ENCODE measurements around the gene MFN1.

MFN1 gene

DNA sequence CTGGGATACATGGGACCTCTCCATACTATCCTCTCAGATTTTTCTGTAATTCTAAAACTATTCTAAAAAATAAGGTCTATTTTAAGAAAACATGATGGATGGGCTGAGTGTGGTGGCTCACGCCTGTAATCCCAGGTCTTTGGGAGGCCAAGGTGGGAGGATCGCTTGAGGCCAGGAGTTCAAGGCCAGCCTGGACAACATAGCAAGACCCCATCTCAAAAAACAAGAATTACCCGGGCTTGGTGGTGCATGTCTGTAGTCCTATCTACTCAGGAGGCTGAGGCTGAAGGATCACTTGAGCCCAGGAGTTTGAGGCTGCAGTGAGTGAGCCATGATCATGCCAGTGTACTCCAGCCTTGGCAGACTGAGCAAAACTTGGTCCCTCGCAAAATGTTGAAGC, 15.3 kb upstream of the MFN1 start:
- DNase-seq, result no peak
- Histone ChIP-seq H3K27ac (no peak overlapping the region), H3K4me3 (ENCODE audit: low read depth, low read length) (no peak overlapping the region), H3K27me3 (ENCODE audit: insufficient read depth, low read depth, severe bottlenecking) (no peaks in the 10 kb centered on the region), H3K36me3 (peaks cover 90% of the 10 kb centered on the region), H3K9me3 (ENCODE audit: severe bottlenecking) (no peaks in the 10 kb centered on the region)
- TF ChIP-seq, protein P1, sequence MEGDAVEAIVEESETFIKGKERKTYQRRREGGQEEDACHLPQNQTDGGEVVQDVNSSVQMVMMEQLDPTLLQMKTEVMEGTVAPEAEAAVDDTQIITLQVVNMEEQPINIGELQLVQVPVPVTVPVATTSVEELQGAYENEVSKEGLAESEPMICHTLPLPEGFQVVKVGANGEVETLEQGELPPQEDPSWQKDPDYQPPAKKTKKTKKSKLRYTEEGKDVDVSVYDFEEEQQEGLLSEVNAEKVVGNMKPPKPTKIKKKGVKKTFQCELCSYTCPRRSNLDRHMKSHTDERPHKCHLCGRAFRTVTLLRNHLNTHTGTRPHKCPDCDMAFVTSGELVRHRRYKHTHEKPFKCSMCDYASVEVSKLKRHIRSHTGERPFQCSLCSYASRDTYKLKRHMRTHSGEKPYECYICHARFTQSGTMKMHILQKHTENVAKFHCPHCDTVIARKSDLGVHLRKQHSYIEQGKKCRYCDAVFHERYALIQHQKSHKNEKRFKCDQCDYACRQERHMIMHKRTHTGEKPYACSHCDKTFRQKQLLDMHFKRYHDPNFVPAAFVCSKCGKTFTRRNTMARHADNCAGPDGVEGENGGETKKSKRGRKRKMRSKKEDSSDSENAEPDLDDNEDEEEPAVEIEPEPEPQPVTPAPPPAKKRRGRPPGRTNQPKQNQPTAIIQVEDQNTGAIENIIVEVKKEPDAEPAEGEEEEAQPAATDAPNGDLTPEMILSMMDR (IDR thresholded peaks at IDR 0.05; ENCODE audit: low read depth, low read length), result no peak

DNA sequence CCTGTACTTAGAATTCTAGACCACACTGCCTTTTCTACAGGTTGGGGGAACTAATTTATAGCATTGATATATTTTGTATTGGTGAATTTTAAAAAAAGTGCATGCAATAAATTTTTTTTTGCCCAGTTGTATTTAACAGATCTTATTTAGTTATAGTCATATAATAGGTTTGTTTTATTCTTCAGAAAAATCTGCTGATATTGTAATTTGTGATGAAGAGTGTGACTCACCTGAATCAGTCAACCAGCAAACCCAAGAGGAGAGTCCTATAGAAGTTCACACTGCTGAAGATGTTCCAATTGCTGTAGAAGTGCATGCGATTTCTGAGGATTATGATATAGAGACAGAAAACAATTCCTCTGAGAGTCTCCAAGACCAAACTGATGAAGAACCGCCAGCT, 14.4 kb upstream of the MFN1 start:
- H3K36me3 ChIP-seq, result peaks cover 81% of the 10 kb centered on the region
- no peaks in the 10 kb centered on the region for H3K27me3 ChIP-seq (ENCODE audit: insufficient read depth, low read depth, severe bottlenecking)
- H3K27ac ChIP-seq, result no peak overlapping the region
- DNase-seq, result no peak
- H3K9me3 ChIP-seq (ENCODE audit: severe bottlenecking), result no peaks in the 10 kb centered on the region
- H3K4me3 ChIP-seq (ENCODE audit: low read depth, low read length), result no peak overlapping the region
- TF ChIP-seq, protein P1 (IDR thresholded peaks at IDR 0.05; ENCODE audit: low read depth, low read length), result no peak

DNA sequence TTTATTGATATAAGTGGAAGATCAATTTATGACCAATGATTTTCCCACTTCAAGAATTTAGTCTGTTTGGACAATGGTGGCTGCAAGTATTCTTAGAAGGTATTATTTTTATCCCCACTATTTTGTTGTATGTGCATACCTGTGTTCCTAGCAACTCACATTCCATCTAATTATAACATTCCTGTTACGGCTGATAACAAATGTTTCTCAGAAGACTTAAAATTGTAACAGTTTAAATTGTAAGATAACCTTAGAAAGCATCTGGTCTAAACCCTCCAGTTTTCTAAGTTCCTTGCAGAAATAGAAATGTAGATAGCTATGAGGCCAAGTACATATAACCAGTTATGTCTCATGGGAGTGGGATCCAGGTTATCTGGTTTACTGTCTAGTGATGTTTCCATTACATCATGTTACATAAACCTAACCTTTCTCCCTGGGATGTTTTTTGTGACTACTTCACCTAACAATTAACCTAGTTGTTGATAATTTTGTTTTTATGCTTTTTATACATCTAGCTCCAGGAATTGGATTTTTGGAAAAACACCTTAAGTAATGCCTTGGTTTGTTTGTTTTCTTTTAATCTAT, 11.1 kb upstream of the MFN1 start:
- DNase-seq, result no peak
- Histone ChIP-seq H3K27me3 (ENCODE audit: insufficient read depth, low read depth, severe bottlenecking) (no peaks in the 10 kb centered on the region), H3K27ac (no peak overlapping the region), H3K36me3 (peaks cover 53% of the 10 kb centered on the region), H3K4me3 (ENCODE audit: low read depth, low read length) (no peak overlapping the region), H3K9me3 (ENCODE audit: severe bottlenecking) (no peaks in the 10 kb centered on the region)
- TF ChIP-seq, protein P1 (IDR thresholded peaks at IDR 0.05; ENCODE audit: low read depth, low read length), result no peak

DNA sequence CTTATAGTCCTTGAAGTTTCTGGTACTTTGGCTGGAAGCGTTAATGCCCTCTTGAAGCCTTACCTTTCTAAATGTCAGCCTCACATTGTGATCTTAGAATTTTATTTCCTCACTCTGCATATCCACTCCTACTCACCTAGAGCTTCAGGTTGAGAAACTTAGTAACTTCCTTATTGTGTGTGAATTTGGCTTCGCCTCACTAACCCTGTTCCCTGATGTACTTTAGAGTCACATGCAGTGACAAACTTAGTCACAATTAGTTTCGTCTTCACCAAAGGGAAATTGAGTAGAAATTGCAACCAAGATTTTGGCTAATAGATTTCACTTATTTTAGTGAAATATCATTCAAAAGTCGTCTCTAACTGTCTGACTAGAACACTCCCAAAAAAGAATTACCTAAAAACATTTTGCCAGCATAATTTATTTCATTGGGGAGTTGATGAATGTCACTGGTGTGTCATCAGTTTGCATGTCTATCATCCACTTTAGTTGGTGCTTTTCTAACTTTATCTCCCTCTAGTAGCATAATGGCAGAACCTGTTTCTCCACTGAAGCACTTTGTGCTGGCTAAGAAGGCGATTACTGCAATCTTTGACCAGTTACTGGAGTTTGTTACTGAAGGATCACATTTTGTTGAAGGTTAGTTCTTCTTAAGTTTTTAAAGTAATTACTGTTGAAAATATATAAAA, 960 bp downstream of the MFN1 start:
- Histone ChIP-seq H3K27ac (no peak overlapping the region), H3K27me3 (ENCODE audit: insufficient read depth, low read depth, severe bottlenecking) (no peaks in the 10 kb centered on the region), H3K9me3 (ENCODE audit: severe bottlenecking) (no peaks in the 10 kb centered on the region), H3K36me3 (peaks cover 31% of the 10 kb centered on the region), H3K4me3 (ENCODE audit: low read depth, low read length) (peak overlapping the region; percentile 92)
- no peak for DNase-seq
- TF ChIP-seq, protein P1 (IDR thresholded peaks at IDR 0.05; ENCODE audit: low read depth, low read length), result no peak

DNA sequence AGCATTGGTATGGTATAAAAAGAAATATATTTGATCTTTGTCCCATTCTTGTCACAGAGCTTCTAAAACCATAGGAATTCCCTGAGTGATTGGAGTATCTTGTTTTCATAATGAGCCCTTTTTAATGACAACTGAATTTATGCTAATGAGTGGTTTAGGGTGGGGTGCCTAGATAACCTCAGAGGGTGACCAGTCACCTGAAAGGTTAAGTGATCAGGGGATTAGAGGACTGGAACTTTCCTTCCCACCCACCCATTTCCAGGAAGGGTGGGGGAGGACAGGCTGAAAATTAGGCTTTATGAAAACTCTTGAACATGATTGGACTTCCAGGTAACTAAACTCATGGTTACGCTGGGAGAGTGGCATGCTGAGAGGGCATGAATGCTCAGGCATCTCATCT, 8.5 kb downstream of the MFN1 start:
- TF ChIP-seq, protein P1 (IDR thresholded peaks at IDR 0.05; ENCODE audit: low read depth, low read length), result no peak
- peaks cover 70% of the 10 kb centered on the region for H3K36me3 ChIP-seq
- H3K4me3 ChIP-seq (ENCODE audit: low read depth, low read length), result no peak overlapping the region
- H3K27me3 ChIP-seq (ENCODE audit: insufficient read depth, low read depth, severe bottlenecking), result no peaks in the 10 kb centered on the region
- H3K9me3 ChIP-seq (ENCODE audit: severe bottlenecking), result no peaks in the 10 kb centered on the region
- no peak for DNase-seq
- H3K27ac ChIP-seq, result no peak overlapping the region

DNA sequence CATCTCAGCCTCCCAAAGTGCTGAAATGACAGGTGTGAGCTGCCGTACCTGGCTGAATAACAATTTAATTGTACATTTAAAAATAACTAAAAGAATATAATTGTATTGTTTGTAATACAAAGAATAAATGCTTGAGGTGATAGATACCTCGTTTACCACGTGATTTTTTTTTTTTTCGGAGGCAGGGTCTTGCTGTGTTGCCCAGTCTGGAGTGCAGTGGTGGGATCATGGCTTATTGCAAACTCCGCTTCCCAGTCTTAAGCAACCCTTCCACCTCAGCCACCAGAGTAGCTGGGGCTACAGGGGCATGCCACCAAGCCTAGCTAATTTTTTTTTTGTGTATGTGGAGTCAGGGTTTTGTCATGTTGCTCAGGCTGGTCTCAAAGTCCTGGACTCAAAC, 15.8 kb downstream of the MFN1 start:
- H3K27ac ChIP-seq, result no peak overlapping the region
- no peak overlapping the region for H3K4me3 ChIP-seq (ENCODE audit: low read depth, low read length)
- peaks cover 21% of the 10 kb centered on the region for H3K36me3 ChIP-seq
- TF ChIP-seq, protein P1 (IDR thresholded peaks at IDR 0.05; ENCODE audit: low read depth, low read length), result no peak
- no peak for DNase-seq
- no peaks in the 10 kb centered on the region for H3K9me3 ChIP-seq (ENCODE audit: severe bottlenecking)
- no peaks in the 10 kb centered on the region for H3K27me3 ChIP-seq (ENCODE audit: insufficient read depth, low read depth, severe bottlenecking)
